Left renal pelvis (tissue), 4 donors: Measurements from ENCODE around the gene PAX4. TPM values are rescaled to one million over a fixed set of nuclear protein-coding genes. Genes with fewer than 3 reads are reported as not detected.

Experiments used
- DNase-seq, 4 donors: peaks; one replicate each; pipeline ENCODE4 v3.0.0-alpha.2; 2013; ENCODE audit warnings: low read depth in 4 of 4, low spot score in 3 of 4
- polyA plus RNA-seq, 4 donors: library from polyadenylated mRNA; unstranded; fragments of 120-200 nt; gene quantifications; one replicate each; pipeline ENCODE4 v1.2.1, GENCODE V29; 2013; ENCODE audit not compliant: insufficient read length in 4 of 4

PAX4 gene
- polyA plus RNA-seq, 4 donors: not detected

GRCh38 chr7:127632276-127632910 is 14.5 kb upstream of the PAX4 start:
- no peak for DNase-seq

DNA sequence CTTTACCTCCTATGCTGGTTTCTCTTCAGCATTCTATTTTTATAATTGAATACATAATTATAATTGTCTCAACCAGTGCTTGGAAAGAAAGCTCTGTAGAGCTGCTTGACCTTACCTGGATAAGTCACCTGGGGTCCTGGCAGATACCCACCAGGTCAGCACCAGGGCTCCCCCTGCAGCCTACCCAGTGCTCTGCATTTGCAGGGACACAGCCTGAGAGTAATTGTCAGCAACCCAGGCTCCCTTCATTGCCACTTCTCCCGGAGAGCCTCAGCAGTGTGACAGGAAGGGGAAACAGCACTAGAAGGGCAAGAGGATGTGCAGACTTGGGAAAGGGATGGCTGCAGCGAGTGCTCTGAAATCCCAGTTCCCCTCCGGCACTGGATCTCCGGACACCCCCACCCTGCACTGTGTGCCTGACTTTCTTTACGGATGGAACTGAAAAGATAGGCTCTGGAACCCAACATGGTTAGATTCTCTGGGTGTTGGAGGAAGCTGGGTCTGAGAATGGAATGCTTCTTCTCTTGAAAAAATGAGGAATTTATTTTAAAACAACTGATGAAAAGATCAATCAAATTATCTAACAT is 11.4 kb upstream of the PAX4 start:
- no peak for DNase-seq

DNA sequence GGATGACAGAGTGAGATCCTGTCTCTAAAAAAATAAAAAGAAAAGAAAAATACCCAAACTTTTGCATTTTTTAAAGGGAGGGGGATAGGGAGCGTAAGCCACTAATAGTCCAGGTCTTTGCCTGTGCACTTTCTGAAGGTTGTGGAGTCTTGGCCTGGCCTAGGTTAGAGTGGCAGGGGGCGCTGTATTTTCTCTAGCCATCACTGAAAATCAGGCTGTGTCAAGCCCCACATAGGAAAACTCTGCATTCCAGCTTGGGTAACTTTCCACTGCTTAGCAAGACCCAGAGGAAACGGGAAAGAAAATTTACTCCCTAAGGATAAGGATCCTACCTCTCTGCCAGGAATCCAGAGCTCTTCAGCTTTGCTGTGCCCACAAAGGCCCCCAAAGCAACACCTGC is 10.5 kb upstream of the PAX4 start:
- no peak for DNase-seq

GRCh38 chr7:127625331-127625730 is 7.4 kb upstream of the PAX4 start:
- no peak for DNase-seq

GRCh38 chr7:127620406-127621233 is 2.7 kb upstream of the PAX4 start:
- peak in 1 of 4 donors; percentile 2 for DNase-seq

DNA sequence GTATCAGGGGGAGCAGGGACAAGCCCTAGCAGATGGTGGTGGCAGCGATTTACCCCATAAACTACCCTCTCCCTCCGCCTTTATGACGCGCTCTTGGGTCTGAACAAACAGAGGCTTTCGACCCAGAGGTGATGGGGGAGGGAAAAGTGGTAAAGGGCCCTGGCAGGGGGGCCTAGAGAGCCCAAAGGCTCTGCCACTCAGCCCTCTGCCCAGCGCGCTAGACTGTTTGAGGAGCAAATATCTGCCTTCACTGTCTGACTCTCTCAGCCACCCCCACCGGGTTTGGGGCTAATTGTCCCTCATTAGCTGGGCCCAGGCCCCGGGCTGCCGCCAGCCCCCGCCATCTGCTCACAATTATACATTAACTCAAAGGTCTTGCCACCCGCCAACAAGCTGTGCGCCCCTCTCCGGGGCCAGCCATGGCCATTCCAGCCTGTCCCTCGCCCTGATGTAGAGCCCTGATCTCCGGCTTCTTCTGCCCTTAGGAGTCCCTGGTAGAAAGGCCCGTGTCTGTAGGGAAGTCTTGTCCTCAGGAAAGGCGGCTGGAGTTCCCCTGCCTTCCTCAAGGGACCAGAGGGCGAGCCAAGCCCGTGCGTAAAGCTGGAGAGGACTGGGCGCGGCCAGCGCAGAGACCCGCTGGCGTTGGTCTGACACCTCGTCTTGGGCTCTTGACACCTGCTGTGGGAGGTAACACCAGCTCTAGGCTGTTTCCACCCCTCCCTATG is 1.9 kb upstream of the PAX4 start:
- no peak for DNase-seq

GRCh38 chr7:127618775-127619174 is 833 bp upstream of the PAX4 start:
- DNase-seq: no peak

DNA sequence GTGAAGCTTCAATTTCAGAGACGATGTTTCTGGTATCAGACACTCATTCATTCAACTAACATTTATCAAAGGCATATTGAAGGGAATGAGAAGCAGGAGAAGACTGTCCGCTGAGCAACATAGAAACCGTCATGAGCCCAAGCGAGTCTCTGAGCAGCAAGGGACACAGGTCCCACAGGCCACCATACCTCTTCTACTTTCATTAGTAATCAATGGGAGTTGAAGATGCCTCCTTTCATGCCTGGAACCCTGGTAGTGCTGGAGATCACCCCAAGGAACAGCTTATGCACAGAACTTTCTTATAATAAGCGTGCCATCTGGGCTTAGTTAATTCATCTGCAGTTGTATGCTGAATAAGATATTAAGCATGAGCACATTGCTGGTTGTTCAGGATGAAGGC is 1.2 kb downstream of the PAX4 start:
- no peak for DNase-seq

- DNase-seq: no peak
These were observed 5.7 kb downstream of the PAX4 start for GRCh38 chr7:127612263-127612662.

DNA sequence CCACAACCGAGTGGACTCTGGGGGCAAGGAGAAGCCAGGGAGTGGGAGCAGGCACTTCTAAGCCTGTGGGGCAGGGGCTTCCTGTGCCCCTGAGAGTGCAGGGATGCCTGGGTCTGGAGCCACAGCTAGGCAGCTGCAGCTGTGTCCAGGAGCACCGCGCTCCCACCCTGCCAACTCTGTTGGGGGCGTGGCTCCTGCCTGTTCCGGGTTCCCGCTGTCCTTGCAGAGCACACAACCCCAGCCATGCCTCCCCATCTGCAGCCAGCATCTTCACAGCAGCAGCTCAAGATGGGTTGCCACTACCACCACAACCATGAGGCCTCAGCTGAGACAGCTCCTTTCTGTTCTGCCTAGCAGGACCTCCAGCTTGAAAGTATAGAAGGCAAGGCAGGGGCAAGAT is 8.6 kb downstream of the PAX4 start:
- DNase-seq: no peak

DNA sequence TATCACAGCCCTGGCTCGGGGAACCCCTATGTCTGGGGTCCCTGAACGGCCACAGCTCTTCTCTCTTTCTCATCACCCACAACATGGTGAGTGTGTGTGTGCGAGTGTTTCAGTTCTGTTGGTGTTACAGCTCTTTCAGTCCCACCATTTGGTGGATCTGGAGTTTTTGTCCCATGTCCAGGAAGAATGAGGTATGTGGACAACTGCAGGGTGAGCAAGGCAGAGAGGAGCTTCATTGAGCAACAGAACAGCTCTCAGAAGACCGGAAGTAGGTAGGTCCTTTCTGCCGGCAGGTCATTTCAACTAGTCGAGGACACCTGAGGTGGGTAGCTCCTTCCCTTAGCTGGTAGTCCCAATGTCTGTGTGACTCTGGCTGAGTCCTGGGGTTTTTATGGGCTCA is 9.5 kb downstream of the PAX4 start:
- no peak for DNase-seq

- DNase-seq: no peak
These were observed 17.1 kb downstream of the PAX4 start for GRCh38 chr7:127600885-127601284.

- no peak for DNase-seq
These were observed 19.6 kb downstream of the PAX4 start for GRCh38 chr7:127598318-127598717.

DNA sequence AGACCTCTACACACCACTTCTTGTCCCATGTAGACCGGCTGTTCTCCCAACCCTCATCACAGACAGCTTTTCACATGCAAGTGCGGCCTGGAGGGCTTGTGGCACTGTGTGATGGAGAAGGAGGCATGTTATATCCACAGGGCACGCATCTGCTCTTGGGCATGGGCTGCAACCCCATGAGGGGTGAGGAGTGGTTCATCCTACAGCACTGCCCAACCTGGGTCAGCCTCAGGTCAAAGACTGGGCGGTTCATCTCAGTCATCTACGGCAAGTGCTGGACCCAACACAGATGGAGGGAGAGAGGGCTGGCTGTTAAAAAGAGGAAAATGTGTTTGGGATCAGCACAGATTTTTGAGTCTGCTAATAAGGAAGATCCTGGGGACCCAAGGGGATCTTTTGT is 22.2 kb downstream of the PAX4 start:
- DNase-seq: no peak

- no peak for DNase-seq
These were observed 23.5 kb downstream of the PAX4 start for GRCh38 chr7:127594490-127594889.

GRCh38 chr7:127592550-127592949 is 25.4 kb downstream of the PAX4 start:
- DNase-seq: no peak

DNA sequence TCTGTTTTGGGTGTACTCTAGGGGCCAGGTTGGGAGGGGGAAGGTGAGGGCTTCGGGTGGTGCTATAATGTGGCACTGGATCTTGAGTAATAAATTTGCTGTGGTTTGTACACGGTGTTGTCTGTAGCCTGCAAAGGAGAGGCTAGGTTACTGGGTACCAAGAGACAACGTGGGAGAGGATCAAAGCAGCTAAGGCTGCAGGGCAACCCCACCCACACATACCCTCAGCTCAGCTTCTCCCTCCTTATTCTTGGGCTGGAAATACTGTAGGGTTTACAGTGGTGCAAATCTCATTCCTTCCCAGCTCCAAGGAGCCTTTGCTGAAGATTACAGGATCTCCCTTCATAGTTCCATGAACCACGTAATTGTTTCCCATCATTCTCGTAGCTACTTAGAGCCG is 26.4 kb downstream of the PAX4 start:
- no peak for DNase-seq

GRCh38 chr7:127591189-127591588 is 26.8 kb downstream of the PAX4 start:
- no peak for DNase-seq

DNA sequence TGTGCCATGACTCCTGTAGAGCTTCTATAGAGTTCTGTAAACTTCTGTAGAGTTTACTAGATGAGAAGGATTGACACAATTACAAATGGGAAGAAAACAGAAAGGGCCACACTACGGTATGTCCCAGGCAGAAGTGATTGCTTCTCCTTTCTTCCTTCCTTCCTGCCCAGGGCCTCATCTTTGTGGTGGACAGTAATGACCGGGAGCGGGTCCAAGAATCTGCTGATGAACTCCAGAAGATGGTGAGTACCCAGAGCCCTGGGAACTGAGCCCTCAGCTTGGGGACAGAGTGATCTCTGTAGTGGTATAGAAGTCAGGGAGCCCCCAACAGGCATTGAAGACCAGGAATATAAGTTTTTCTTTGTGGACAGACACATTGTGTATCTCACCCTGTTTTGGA is 28.0 kb downstream of the PAX4 start:
- DNase-seq: no peak

- DNase-seq: peak in 3 of 4 donors; percentile 36 to 52 (median 37)
These were observed 29.1 kb downstream of the PAX4 start for GRCh38 chr7:127588697-127589482.
